Left renal pelvis (tissue), 4 donors: Measurements from ENCODE around the gene TBC1D5. TPM values are rescaled to one million over a fixed set of nuclear protein-coding genes. Genes with fewer than 3 reads are reported as not detected.

Experiments used
- DNase-seq, 4 donors: peaks; one replicate each; pipeline ENCODE4 v3.0.0-alpha.2; 2013; ENCODE audit warnings: low read depth in 4 of 4, low spot score in 3 of 4
- polyA plus RNA-seq, 4 donors: library from polyadenylated mRNA; unstranded; fragments of 120-200 nt; gene quantifications; one replicate each; pipeline ENCODE4 v1.2.1, GENCODE V29; 2013; ENCODE audit not compliant: insufficient read length in 4 of 4

The TBC1D5 gene
- polyA plus RNA-seq, 4 donors: 43.0 to 58.2 (median 52.0) TPM

- DNase-seq: no peak
Observed at GRCh38 chr3:17157713-17158112, 584.7 kb downstream of the TBC1D5 start.

GRCh38 chr3:17156864-17157263, 585.6 kb downstream of the TBC1D5 start:
- DNase-seq: no peak

- DNase-seq: no peak
Observed at GRCh38 chr3:17155951-17156350, 586.5 kb downstream of the TBC1D5 start.

- DNase-seq: no peak
Observed at GRCh38 chr3:17154941-17155340, 587.5 kb downstream of the TBC1D5 start.

GRCh38 chr3:17154221-17154620, 588.2 kb downstream of the TBC1D5 start:
- no peak for DNase-seq

GRCh38 chr3:17153209-17153608, 589.2 kb downstream of the TBC1D5 start:
- no peak for DNase-seq

GRCh38 chr3:17151598-17152373, 590.6 kb downstream of the TBC1D5 start:
- no peak for DNase-seq

GRCh38 chr3:17149076-17149475, 593.4 kb downstream of the TBC1D5 start:
- DNase-seq: no peak

GRCh38 chr3:17144665-17144993, 597.8 kb downstream of the TBC1D5 start:
- no peak for DNase-seq

- DNase-seq: no peak
Observed at GRCh38 chr3:17143893-17144664, 598.4 kb downstream of the TBC1D5 start.

- DNase-seq: no peak
Observed at GRCh38 chr3:17142516-17142915, 599.9 kb downstream of the TBC1D5 start.

- DNase-seq: no peak
Observed at GRCh38 chr3:17141699-17142098, 600.7 kb downstream of the TBC1D5 start.

- DNase-seq: no peak
Observed at GRCh38 chr3:17140670-17141505, 601.5 kb downstream of the TBC1D5 start.

- DNase-seq: no peak
Observed at GRCh38 chr3:17138246-17139039, 604.0 kb downstream of the TBC1D5 start.

- no peak for DNase-seq
Observed at GRCh38 chr3:17137321-17137826, 605.1 kb downstream of the TBC1D5 start.

- peak; percentile 36 to 69 (median 45) for DNase-seq
Observed at GRCh38 chr3:17136136-17136721, 606.2 kb downstream of the TBC1D5 start.

GRCh38 chr3:17135696-17136095, 606.7 kb downstream of the TBC1D5 start:
- peak in 1 of 4 donors; percentile 6 for DNase-seq

GRCh38 chr3:17133632-17134545, 608.5 kb downstream of the TBC1D5 start:
- no peak for DNase-seq
